Activated B cell treated with CpG ODN at 0.5 μM for 24 hours (primary cell): ENCODE measurements around the gene KAT2A. TPM values are rescaled to one million over a fixed set of nuclear protein-coding genes. Genes with fewer than 3 reads are reported as not detected.

Experiments used
- ATAC-seq: fragments of 200-7000 bp; cut with Tn5 transposase; one replicate; pipeline ENCODE4 v1.10.0; 2021; ENCODE audit warnings: low read depth, mild to moderate bottlenecking, moderate library complexity
- CTCF ChIA-PET: fragments of 350-600 bp; sonication (Branson Sonifier 250); formaldehyde crosslinking; loops from one replicate; lab custom pipeline; 2021; ENCODE audit warnings: antibody characterized with exemption; lab: Charles Lee
- POLR2A ChIA-PET: fragments of 350-600 bp; sonication (Branson Sonifier 250); formaldehyde crosslinking; loops from one replicate; lab custom pipeline; 2021; ENCODE audit warnings: antibody characterized with exemption; lab: Charles Lee
- DNase-seq: peaks from one replicate; pipeline ENCODE4 v3.0.0; 2022
- H3K27ac Mint-ChIP-seq: one replicate; pipeline ENCODE4 v1.8.0; 2020; ENCODE audit warnings: mixed read lengths
- H3K27me3 Mint-ChIP-seq: one replicate; pipeline ENCODE4 v1.8.0; 2021; ENCODE audit warnings: mixed read lengths
- H3K36me3 Mint-ChIP-seq: one replicate; pipeline ENCODE4 v1.8.0; 2021; ENCODE audit warnings: low read depth, mixed read lengths
- H3K4me1 Mint-ChIP-seq: one replicate; pipeline ENCODE4 v1.8.0; 2021; ENCODE audit warnings: mixed read lengths
- H3K4me3 Mint-ChIP-seq: one replicate; pipeline ENCODE4 v1.8.0; 2020; ENCODE audit warnings: mild to moderate bottlenecking, mixed read lengths
- H3K9me3 Mint-ChIP-seq: one replicate; pipeline ENCODE4 v1.8.0; 2020; ENCODE audit warnings: mixed read lengths
- intact Hi-C: fragments of 100-400 bp; cut with micrococcal nuclease; formaldehyde crosslinking; loops from one replicate; pipeline ENCODE4 v1.15.1; 2024
- total RNA-seq: library from RNA; stranded (reverse); gene quantifications from 2 replicates; pipeline ENCODE4 v1.2.3, GENCODE V29; 2022
- TF ChIP-seq, protein P1 (sequence below): fragments of 200-600 bp; IDR thresholded peaks from one replicate; pipeline ENCODE4 v1.8.0; 2022; ENCODE audit warnings: antibody characterized with exemption, mild to moderate bottlenecking

Gene KAT2A
- total RNA-seq, result 33.4 and 40.1 TPM in 2 replicates

DNA sequence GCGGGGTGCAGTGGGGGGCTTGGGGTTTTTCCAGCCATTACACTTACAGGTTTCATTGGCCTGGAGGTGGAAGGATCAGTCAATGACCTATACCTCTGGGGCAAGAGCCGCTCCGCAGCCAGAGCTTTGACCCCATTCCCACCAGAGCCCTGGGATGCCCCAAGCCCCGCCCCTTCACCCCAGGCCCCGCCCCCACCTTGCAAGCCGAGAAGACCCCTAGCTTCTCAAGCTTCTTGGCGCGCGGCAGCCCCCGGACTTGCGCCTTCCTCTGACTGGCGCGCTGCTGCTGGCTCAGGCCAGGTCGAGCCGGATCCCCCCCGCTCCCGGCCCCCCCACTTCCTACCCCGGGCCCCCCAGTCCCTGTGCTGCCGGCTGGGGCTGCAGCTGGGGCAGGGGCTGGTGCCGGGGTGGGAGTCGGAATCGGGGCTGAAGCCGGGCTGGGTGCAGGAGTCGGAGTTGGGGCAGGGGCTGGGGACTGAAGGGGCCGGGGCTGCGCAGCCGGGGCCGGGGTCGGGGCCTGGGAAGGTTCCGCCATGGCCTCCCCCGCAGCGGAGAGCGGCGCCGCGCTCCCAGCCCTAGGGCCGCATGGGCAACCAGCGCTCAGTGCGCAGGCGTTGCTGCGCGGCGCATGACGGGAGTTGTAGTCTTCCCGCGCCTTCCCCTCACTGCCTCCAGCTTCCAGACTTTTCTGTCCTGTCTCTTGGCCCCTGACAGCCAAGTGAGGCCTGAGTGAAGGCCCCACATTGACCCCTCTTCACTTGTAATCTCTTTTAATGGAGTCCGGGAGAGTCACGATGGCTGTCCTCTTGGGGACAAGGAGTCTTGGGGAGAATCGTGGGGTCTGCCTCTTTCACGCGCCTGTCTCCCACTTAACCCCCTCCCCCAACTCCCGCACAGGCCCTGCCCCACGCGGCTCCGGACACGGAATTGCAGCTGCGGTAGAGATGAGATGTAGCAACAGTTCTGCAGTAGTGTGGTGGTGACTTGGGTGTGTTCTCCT lies at the start of gene KAT2A:
KAT2A (minus strand) TSS at position 598 of the 1,000 bp plus-strand sequence; CDS start at position 535, 63 bp downstream.
- peak within 1 kb of the TSS; percentile 30 for H3K27ac Mint-ChIP-seq
- H3K4me3 Mint-ChIP-seq, result peak within 1 kb of the TSS; percentile 71
- H3K27me3 Mint-ChIP-seq, result no peaks in the 10 kb centered on the region
- TF ChIP-seq, protein P1, sequence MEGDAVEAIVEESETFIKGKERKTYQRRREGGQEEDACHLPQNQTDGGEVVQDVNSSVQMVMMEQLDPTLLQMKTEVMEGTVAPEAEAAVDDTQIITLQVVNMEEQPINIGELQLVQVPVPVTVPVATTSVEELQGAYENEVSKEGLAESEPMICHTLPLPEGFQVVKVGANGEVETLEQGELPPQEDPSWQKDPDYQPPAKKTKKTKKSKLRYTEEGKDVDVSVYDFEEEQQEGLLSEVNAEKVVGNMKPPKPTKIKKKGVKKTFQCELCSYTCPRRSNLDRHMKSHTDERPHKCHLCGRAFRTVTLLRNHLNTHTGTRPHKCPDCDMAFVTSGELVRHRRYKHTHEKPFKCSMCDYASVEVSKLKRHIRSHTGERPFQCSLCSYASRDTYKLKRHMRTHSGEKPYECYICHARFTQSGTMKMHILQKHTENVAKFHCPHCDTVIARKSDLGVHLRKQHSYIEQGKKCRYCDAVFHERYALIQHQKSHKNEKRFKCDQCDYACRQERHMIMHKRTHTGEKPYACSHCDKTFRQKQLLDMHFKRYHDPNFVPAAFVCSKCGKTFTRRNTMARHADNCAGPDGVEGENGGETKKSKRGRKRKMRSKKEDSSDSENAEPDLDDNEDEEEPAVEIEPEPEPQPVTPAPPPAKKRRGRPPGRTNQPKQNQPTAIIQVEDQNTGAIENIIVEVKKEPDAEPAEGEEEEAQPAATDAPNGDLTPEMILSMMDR, result no peak
- H3K4me1 Mint-ChIP-seq, result peaks cover 32% of the 10 kb centered on the region
- CTCF ChIA-PET, result interaction anchor here (0.7 to 10.2 kb wide), 6 partner anchors 11 to 158 kb away, joined by 3 to 110 read pairs (median 6); partner anchors contain the start of genes CNP, DNAJC7, KCNH4 and NKIRAS2
- intact Hi-C loops, result loop anchor here (1.0 to 2.0 kb wide), 3 partner anchors 34 to 202 kb away; partner anchors contain the start of genes ACLY and KCNH4
- POLR2A ChIA-PET, result interaction anchor here (0.6 to 2.2 kb wide), 18 partner anchors 10 to 202 kb away, joined by 3 to 26 read pairs (median 4); partner anchors contain the start of genes ACLY, CNP, DHX58 and DNAJC7
- peaks cover 39% of the 10 kb centered on the region for H3K36me3 Mint-ChIP-seq
- DNase-seq (peak; percentile 76), ATAC-seq (peak; percentile 89)
- no peaks in the 10 kb centered on the region for H3K9me3 Mint-ChIP-seq

DNA sequence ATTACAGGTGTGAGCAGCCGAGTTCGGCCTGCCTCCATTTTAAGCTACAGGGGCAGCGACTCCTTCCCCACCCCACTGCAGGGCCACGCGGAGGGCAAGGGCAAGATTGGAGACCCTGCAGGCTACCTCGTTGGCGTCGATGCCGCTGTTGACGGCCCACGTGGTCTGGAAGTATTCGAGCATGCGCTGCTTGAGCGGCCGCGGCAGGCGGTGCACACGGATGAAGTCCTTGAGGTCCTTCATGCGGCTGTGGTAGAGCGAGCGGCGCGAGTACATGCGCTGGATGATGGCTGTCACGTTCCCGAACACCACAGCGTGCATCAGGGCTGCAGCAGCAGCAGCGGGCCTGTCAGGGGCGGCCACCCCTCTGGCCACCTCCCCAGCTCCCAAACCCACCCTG lies 48.2 kb upstream of the KAT2A start:
- no peak overlapping the region for H3K27ac Mint-ChIP-seq
- H3K4me3 Mint-ChIP-seq, result no peak overlapping the region
- H3K36me3 Mint-ChIP-seq, result no peaks in the 10 kb centered on the region
- no peaks in the 10 kb centered on the region for H3K9me3 Mint-ChIP-seq
- DNase-seq (no peak), ATAC-seq (no peak)
- H3K27me3 Mint-ChIP-seq, result no peaks in the 10 kb centered on the region
- CTCF ChIA-PET, result no interaction called here
- intact Hi-C loops, result no loop called here
- H3K4me1 Mint-ChIP-seq, result peaks cover 2% of the 10 kb centered on the region
- POLR2A ChIA-PET, result no interaction called here
- TF ChIP-seq, protein P1, result no peak

DNA sequence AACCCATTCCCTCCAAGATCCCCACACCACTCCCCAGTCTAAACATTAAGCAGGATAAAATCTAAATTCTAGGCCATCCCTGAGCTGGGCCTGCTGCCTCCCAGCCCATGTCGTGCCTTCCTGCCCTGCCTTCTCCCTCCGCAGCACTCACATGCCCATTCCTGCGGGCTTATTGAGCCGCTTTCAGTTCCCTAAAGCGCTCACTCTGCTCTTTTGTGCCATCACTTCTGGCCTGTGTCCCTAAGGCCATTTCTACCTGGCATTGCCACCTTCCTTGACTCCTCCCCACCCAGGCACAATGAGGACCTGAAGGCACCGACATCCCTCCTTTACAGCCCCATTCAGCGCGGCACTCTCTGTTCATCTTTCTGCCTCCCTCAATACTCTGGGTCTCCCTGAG lies 46.6 kb upstream of the KAT2A start:
- H3K27ac Mint-ChIP-seq, result no peak overlapping the region
- no peaks in the 10 kb centered on the region for H3K36me3 Mint-ChIP-seq
- CTCF ChIA-PET, result interaction anchor here (1.0 kb wide), 1 partner anchor 102 kb away, joined by 3 read pairs; no protein-coding TSS in a partner anchor

DNA sequence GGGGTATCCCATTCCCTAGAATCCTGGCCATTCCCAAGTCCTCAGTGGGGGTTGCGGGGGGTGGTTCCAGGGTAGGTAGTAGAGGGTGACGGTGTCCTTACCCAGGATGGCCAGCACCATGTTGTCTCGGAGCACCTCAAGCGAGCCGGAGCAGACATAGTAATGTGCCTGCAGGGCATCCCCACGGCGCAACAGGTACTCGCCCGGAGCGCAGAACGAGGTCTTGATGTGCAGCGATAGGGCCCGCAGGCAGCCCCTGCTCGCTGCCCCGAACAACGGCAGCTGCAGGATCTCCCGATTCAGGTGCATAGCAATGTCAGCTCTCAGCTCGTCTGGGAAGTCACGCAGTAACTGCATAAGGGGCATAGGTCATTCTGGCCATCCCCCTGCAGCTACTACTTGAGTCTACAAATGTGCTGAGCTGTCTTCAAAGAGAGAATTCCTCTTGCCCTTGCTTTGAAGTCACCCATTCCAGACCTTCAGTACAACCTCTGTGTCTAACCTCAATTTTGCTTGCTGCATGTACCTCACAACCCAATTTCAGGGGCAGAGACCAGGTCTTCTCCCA lies 45.1 kb upstream of the KAT2A start:
- Mint-ChIP-seq H3K36me3 (no peaks in the 10 kb centered on the region), H3K9me3 (no peaks in the 10 kb centered on the region), H3K27me3 (no peaks in the 10 kb centered on the region), H3K4me1 (peaks cover 6% of the 10 kb centered on the region), H3K4me3 (no peak overlapping the region), H3K27ac (no peak overlapping the region)
- ChIA-PET CTCF (no interaction called here), POLR2A (no interaction called here)
- TF ChIP-seq, protein P1, result no peak
- ATAC-seq, result no peak
- no peak for DNase-seq
- intact Hi-C loops, result no loop called here

More for the DNA sequence above, 46.6 kb upstream of the KAT2A start:
- DNase-seq (no peak), ATAC-seq (no peak)
- H3K9me3 Mint-ChIP-seq, result no peaks in the 10 kb centered on the region
- H3K4me3 Mint-ChIP-seq, result no peak overlapping the region
- POLR2A ChIA-PET, result interaction anchor here (0.6 kb wide), 2 partner anchors 213 to 765 kb away, joined by 4 to 8 read pairs; no protein-coding TSS in a partner anchor
- TF ChIP-seq, protein P1, result no peak
- H3K4me1 Mint-ChIP-seq, result peaks cover 2% of the 10 kb centered on the region
- no peaks in the 10 kb centered on the region for H3K27me3 Mint-ChIP-seq
- intact Hi-C loops, result no loop called here

DNA sequence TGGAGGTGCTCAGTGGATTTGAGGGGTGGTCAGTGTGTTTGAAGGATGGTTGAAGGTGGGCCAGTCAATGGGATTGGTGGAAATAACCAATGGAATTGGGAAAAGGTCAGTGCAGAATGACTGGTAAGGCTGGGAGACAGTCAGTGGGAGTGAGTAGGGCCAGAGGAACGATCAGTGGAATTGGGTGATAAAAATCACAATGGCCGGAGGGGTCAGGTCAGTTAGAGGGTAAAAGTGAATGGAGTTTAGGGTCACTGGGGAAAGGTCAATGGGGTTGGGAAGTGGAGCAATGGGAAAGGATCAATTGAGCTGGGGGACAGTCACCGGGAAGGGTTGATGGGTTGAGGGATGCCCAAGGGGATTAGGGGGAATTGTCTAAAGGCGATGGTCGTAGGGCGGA lies 44.6 kb upstream of the KAT2A start:
- ChIA-PET POLR2A (no interaction called here), CTCF (no interaction called here)
- Mint-ChIP-seq H3K27ac (no peak overlapping the region), H3K4me3 (no peak overlapping the region), H3K27me3 (no peaks in the 10 kb centered on the region), H3K9me3 (no peaks in the 10 kb centered on the region), H3K4me1 (peaks cover 8% of the 10 kb centered on the region), H3K36me3 (no peaks in the 10 kb centered on the region)
- ATAC-seq (no peak), DNase-seq (no peak)
- intact Hi-C loops, result no loop called here
- TF ChIP-seq, protein P1, result no peak
